Measurements from ENCODE around the gene LRRC1. TPM values are rescaled to one million over a fixed set of nuclear protein-coding genes. Genes with fewer than 3 reads are reported as not detected.

The LRRC1 gene
- total and polyA plus RNA-seq, 2 experiments from 2014 or later: 11.3 to 16.6 TPM

- Mint-ChIP-seq H3K27me3 (ENCODE audit: insufficient read depth, low read depth, poor library complexity) (no peaks in the 10 kb centered on the region), H3K4me1 (peaks cover 18% of the 10 kb centered on the region; the same call in 2 of the 3 replicates), H3K4me3 (no peak overlapping the region), H3K36me3 (ENCODE audit: low read depth) (peaks cover 6% of the 10 kb centered on the region; the same call in 1 of the 3 replicates), H3K9me3 (no peaks in the 10 kb centered on the region), H3K27ac (no peak overlapping the region)
- Histone ChIP-seq H3K79me2 (replicated peaks; ENCODE audit: insufficient read depth) (no peaks in the 10 kb centered on the region), H3K4me2 (no peak overlapping the region), H3K36me3 (ENCODE audit: insufficient read depth) (no peaks in the 10 kb centered on the region), H3K4me3 (no peak overlapping the region), H3F3A (replicated peaks; ENCODE audit: low read depth) (no peaks in the 10 kb centered on the region), H2AFZ (no peak overlapping the region), H3K27me3 (ENCODE audit: insufficient read depth) (no peaks in the 10 kb centered on the region), H4K20me1 (replicated peaks; ENCODE audit: insufficient read depth) (no peaks in the 10 kb centered on the region), H3K27ac (ENCODE audit: low read depth) (no peak overlapping the region), H3K9me2 (ENCODE audit: insufficient read depth) (no peaks in the 10 kb centered on the region), H3K4me1 (ENCODE audit: insufficient read depth) (peaks cover 19% of the 10 kb centered on the region)
- no peak for ATAC-seq
- no peak for DNase-seq (ENCODE audit: low spot score)
- TF ChIP-seq CTCF (conservative IDR thresholded peaks at IDR 0.05; ENCODE audit: low read depth in 2 of 2) (no peak), STAT1 (IDR thresholded peaks at IDR 0.05; ENCODE audit: unreplicated experiment) (no peak), JUNB (IDR thresholded peaks at IDR 0.05; ENCODE audit: unreplicated experiment) (no peak), POLR2AphosphoS5 (IDR thresholded peaks at IDR 0.05; ENCODE audit: low read depth) (no peak), REST (IDR thresholded peaks at IDR 0.05; ENCODE audit: unreplicated experiment) (no peak), EZH2phosphoT487 (IDR thresholded peaks at IDR 0.05; ENCODE audit: unreplicated experiment) (no peak), EZH2 (IDR thresholded peaks at IDR 0.05; ENCODE audit: low read depth, unreplicated experiment) (no peak), ZNF114 (CRISPR knock-in tag; IDR thresholded peaks at IDR 0.05) (no peak), ZNF331 (CRISPR knock-in tag; IDR thresholded peaks at IDR 0.05; ENCODE audit: low read depth) (no peak), CREB1 (CRISPR knock-in tag; IDR thresholded peaks at IDR 0.05; ENCODE audit: low read depth) (no peak), NANOG (IDR thresholded peaks at IDR 0.05; ENCODE audit: borderline replicate concordance) (no peak)
- TF ChIP-seq, protein P1, sequence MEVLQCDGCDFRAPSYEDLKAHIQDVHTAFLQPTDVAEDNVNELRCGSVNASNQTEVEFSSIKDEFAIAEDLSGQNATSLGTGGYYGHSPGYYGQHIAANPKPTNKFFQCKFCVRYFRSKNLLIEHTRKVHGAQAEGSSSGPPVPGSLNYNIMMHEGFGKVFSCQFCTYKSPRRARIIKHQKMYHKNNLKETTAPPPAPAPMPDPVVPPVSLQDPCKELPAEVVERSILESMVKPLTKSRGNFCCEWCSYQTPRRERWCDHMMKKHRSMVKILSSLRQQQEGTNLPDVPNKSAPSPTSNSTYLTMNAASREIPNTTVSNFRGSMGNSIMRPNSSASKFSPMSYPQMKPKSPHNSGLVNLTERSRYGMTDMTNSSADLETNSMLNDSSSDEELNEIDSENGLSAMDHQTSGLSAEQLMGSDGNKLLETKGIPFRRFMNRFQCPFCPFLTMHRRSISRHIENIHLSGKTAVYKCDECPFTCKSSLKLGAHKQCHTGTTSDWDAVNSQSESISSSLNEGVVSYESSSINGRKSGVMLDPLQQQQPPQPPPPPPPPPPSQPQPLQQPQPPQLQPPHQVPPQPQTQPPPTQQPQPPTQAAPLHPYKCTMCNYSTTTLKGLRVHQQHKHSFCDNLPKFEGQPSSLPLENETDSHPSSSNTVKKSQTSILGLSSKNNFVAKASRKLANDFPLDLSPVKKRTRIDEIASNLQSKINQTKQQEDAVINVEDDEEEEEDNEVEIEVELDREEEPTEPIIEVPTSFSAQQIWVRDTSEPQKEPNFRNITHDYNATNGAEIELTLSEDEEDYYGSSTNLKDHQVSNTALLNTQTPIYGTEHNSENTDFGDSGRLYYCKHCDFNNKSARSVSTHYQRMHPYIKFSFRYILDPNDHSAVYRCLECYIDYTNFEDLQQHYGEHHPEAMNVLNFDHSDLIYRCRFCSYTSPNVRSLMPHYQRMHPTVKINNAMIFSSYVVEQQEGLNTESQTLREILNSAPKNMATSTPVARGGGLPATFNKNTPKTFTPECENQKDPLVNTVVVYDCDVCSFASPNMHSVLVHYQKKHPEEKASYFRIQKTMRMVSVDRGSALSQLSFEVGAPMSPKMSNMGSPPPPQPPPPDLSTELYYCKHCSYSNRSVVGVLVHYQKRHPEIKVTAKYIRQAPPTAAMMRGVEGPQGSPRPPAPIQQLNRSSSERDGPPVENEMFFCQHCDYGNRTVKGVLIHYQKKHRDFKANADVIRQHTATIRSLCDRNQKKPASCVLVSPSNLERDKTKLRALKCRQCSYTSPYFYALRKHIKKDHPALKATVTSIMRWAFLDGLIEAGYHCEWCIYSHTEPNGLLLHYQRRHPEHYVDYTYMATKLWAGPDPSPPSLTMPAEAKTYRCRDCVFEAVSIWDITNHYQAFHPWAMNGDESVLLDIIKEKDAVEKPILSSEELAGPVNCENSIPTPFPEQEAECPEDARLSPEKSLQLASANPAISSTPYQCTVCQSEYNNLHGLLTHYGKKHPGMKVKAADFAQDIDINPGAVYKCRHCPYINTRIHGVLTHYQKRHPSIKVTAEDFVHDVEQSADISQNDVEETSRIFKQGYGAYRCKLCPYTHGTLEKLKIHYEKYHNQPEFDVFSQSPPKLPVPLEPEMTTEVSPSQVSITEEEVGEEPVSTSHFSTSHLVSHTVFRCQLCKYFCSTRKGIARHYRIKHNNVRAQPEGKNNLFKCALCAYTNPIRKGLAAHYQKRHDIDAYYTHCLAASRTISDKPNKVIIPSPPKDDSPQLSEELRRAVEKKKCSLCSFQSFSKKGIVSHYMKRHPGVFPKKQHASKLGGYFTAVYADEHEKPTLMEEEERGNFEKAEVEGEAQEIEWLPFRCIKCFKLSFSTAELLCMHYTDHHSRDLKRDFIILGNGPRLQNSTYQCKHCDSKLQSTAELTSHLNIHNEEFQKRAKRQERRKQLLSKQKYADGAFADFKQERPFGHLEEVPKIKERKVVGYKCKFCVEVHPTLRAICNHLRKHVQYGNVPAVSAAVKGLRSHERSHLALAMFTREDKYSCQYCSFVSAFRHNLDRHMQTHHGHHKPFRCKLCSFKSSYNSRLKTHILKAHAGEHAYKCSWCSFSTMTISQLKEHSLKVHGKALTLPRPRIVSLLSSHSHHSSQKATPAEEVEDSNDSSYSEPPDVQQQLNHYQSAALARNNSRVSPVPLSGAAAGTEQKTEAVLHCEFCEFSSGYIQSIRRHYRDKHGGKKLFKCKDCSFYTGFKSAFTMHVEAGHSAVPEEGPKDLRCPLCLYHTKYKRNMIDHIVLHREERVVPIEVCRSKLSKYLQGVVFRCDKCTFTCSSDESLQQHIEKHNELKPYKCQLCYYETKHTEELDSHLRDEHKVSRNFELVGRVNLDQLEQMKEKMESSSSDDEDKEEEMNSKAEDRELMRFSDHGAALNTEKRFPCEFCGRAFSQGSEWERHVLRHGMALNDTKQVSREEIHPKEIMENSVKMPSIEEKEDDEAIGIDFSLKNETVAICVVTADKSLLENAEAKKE (CRISPR knock-in tag; IDR thresholded peaks at IDR 0.05): no peak
- TF ChIP-seq, protein P2, sequence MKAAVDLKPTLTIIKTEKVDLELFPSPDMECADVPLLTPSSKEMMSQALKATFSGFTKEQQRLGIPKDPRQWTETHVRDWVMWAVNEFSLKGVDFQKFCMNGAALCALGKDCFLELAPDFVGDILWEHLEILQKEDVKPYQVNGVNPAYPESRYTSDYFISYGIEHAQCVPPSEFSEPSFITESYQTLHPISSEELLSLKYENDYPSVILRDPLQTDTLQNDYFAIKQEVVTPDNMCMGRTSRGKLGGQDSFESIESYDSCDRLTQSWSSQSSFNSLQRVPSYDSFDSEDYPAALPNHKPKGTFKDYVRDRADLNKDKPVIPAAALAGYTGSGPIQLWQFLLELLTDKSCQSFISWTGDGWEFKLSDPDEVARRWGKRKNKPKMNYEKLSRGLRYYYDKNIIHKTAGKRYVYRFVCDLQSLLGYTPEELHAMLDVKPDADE (IDR thresholded peaks at IDR 0.05): no peak
These were observed 122.6 kb downstream of the LRRC1 start for GRCh38 chr6:53917464-53917842.
